Iris pigment epithelial cell (primary cell): ENCODE data around the gene YIPF5.
A peak's percentile ranks its signal among the peaks of the same experiment; 100 is the strongest.

ENCODE experiments used
- DNase-seq: peaks from one replicate; pipeline ENCODE4 v3.0.0-alpha.2; 2011; ENCODE audit warnings: low read depth

The YIPF5 gene

GRCh38 chr5:144170276-144171024, at the start of gene YIPF5, which contains the start of gene KCTD16:
TSS of gene YIPF5 (minus strand) at chr5:144170659. CDS start at chr5:144169955, 704 bp downstream.
TSS of gene KCTD16 (plus strand) at chr5:144170873.
- DNase-seq = peak; percentile 98

- DNase-seq = no peak
Observed at GRCh38 chr5:144219869-144220268, 49.4 kb upstream of the YIPF5 start.

GRCh38 chr5:144210655-144211054, 40.2 kb upstream of the YIPF5 start:
- DNase-seq = no peak

GRCh38 chr5:144209361-144209760, 38.9 kb upstream of the YIPF5 start:
- no peak for DNase-seq

GRCh38 chr5:144207875-144208444, 37.5 kb upstream of the YIPF5 start:
- DNase-seq = no peak

GRCh38 chr5:144206141-144206540, 35.7 kb upstream of the YIPF5 start:
- no peak for DNase-seq

GRCh38 chr5:144205141-144205551, 34.7 kb upstream of the YIPF5 start:
- DNase-seq = no peak

GRCh38 chr5:144203750-144204596, 33.5 kb upstream of the YIPF5 start:
- DNase-seq = peak; percentile 78

GRCh38 chr5:144202726-144203125, 32.3 kb upstream of the YIPF5 start:
- no peak for DNase-seq

GRCh38 chr5:144202072-144202471, 31.6 kb upstream of the YIPF5 start:
- DNase-seq = peak; percentile 64

GRCh38 chr5:144201588-144201987, 31.1 kb upstream of the YIPF5 start:
- no peak for DNase-seq

GRCh38 chr5:144198386-144198785, 27.9 kb upstream of the YIPF5 start:
- peak; percentile 68 for DNase-seq

- no peak for DNase-seq
Observed at GRCh38 chr5:144196612-144197011, 26.2 kb upstream of the YIPF5 start.

- DNase-seq = peak; percentile 88
Observed at GRCh38 chr5:144195448-144195847, 25.0 kb upstream of the YIPF5 start.

- DNase-seq = no peak
Observed at GRCh38 chr5:144194144-144194543, 23.7 kb upstream of the YIPF5 start.

GRCh38 chr5:144192661-144193060, 22.2 kb upstream of the YIPF5 start:
- DNase-seq = no peak

GRCh38 chr5:144191998-144192397, 21.5 kb upstream of the YIPF5 start:
- DNase-seq = peak; percentile 96

GRCh38 chr5:144191531-144191930, 21.1 kb upstream of the YIPF5 start:
- no peak for DNase-seq

- peak; percentile 98 for DNase-seq
Observed at GRCh38 chr5:144189800-144190429, 19.5 kb upstream of the YIPF5 start.

- DNase-seq = peak; percentile 99
Observed at GRCh38 chr5:144187699-144188294, 17.3 kb upstream of the YIPF5 start.

- peak; percentile 59 for DNase-seq
Observed at GRCh38 chr5:144183254-144183889, 12.9 kb upstream of the YIPF5 start.
